T-helper 1 cell treated with Interleukin-12 subunit alpha and Interleukin-12 subunit beta and Interleukin-4 antibody, amounts not matched to agents 30 μg/mL and 1 μg/mL, for 36 hours (primary cell): ENCODE results near the gene CACNG5.
"Not testable (repeated sequence)": the region's sequence is repeated elsewhere in the genome, so short reads cannot be mapped to it uniquely, and the experiment has no call there.

Experiments used
- H3K27ac Mint-ChIP-seq: one replicate; pipeline ENCODE4 v1.8.0; 2021; ENCODE audit warnings: mild to moderate bottlenecking, mixed read lengths
- H3K27me3 Mint-ChIP-seq: one replicate; pipeline ENCODE4 v1.8.0; 2021; ENCODE audit warnings: low read depth, mixed read lengths
- H3K36me3 Mint-ChIP-seq: one replicate; pipeline ENCODE4 v1.8.0; 2021; ENCODE audit warnings: low read depth, mixed read lengths
- H3K4me1 Mint-ChIP-seq: one replicate; pipeline ENCODE4 v1.8.0; 2021; ENCODE audit warnings: low read depth, mixed read lengths
- H3K4me3 Mint-ChIP-seq: one replicate; pipeline ENCODE4 v1.8.0; 2021; ENCODE audit warnings: mild to moderate bottlenecking, moderate library complexity, mixed read lengths
- H3K9me3 Mint-ChIP-seq: one replicate; pipeline ENCODE4 v1.8.0; 2021; ENCODE audit warnings: mixed read lengths

CACNG5 gene

GRCh38 chr17:66893382-66893781, 58.5 kb downstream of the CACNG5 start:
- H3K27ac Mint-ChIP-seq = no peak overlapping the region
- H3K9me3 Mint-ChIP-seq = no peaks in the 10 kb centered on the region
- no peaks in the 10 kb centered on the region for H3K36me3 Mint-ChIP-seq
- no peaks in the 10 kb centered on the region for H3K4me1 Mint-ChIP-seq
- no peaks in the 10 kb centered on the region for H3K27me3 Mint-ChIP-seq
- H3K4me3 Mint-ChIP-seq = no peak overlapping the region

GRCh38 chr17:66893863-66894262, 58.9 kb downstream of the CACNG5 start:
- Mint-ChIP-seq H3K9me3 (no peaks in the 10 kb centered on the region), H3K4me1 (no peaks in the 10 kb centered on the region), H3K4me3 (no peak overlapping the region), H3K27me3 (no peaks in the 10 kb centered on the region), H3K27ac (no peak overlapping the region), H3K36me3 (no peaks in the 10 kb centered on the region)

GRCh38 chr17:66897141-66897540, 62.2 kb downstream of the CACNG5 start:
- Mint-ChIP-seq H3K9me3 (no peaks in the 10 kb centered on the region), H3K4me3 (no peak overlapping the region), H3K4me1 (no peaks in the 10 kb centered on the region), H3K27ac (no peak overlapping the region), H3K27me3 (peaks cover 1% of the 10 kb centered on the region), H3K36me3 (no peaks in the 10 kb centered on the region)

GRCh38 chr17:66898536-66898935, 63.6 kb downstream of the CACNG5 start:
- H3K9me3 Mint-ChIP-seq = no peaks in the 10 kb centered on the region
- peaks cover 5% of the 10 kb centered on the region for H3K27me3 Mint-ChIP-seq
- H3K4me1 Mint-ChIP-seq = no peaks in the 10 kb centered on the region
- H3K27ac Mint-ChIP-seq = no peak overlapping the region
- no peaks in the 10 kb centered on the region for H3K36me3 Mint-ChIP-seq
- no peak overlapping the region for H3K4me3 Mint-ChIP-seq

- Mint-ChIP-seq H3K27me3 (peaks cover 5% of the 10 kb centered on the region), H3K4me1 (no peaks in the 10 kb centered on the region), H3K27ac (no peak overlapping the region), H3K4me3 (no peak overlapping the region), H3K9me3 (no peaks in the 10 kb centered on the region), H3K36me3 (no peaks in the 10 kb centered on the region)
Observed at GRCh38 chr17:66900126-66901010, 65.5 kb downstream of the CACNG5 start.

DNA sequence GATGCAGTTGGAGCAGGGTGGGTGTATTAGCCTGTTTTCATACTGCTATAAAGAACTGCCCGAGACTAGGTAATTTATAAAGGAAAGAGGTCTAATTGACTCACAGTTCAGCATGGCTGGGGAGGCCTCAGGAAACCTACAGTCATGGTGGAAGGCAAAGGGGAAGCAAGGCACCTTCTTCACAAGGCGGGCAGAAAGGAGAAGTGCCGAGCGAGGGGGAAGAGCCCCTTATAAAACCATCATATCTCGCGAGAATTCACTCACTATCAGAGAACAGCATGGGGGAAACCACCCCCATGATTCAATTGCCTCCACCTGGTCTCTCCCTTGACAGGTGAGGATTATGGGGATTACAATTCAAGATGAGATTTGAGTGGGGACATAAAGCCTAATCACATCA, 68.4 kb downstream of the CACNG5 start:
- H3K9me3 Mint-ChIP-seq, H3K27ac Mint-ChIP-seq, H3K4me1 Mint-ChIP-seq, H3K4me3 Mint-ChIP-seq, H3K36me3 Mint-ChIP-seq: not testable (repeated sequence)
- peaks cover 11% of the 10 kb centered on the region for H3K27me3 Mint-ChIP-seq

DNA sequence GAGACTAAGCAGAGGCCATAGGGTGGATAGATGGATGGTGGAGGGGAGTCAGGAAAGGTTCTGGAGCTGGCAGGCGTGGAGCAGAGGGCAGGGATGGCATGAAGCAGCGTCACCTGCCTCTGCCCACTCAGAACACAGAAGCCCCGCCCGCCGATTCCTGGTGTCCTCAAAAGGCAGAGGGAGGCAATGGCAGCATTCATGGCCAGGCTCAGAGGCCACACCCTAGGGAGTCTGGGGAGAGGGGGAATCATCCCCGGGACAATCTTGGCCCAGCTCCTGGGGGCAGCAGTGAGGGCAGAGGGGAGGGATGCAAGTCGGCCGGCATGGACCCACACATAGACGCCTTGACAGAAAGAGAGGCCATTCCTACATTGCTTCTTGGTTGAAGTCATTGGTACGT, 68.9 kb downstream of the CACNG5 start:
- no peak overlapping the region for H3K27ac Mint-ChIP-seq
- H3K9me3 Mint-ChIP-seq = no peaks in the 10 kb centered on the region
- H3K27me3 Mint-ChIP-seq = peaks cover 11% of the 10 kb centered on the region
- H3K36me3 Mint-ChIP-seq = no peaks in the 10 kb centered on the region
- no peak overlapping the region for H3K4me3 Mint-ChIP-seq
- H3K4me1 Mint-ChIP-seq = peaks cover 5% of the 10 kb centered on the region

DNA sequence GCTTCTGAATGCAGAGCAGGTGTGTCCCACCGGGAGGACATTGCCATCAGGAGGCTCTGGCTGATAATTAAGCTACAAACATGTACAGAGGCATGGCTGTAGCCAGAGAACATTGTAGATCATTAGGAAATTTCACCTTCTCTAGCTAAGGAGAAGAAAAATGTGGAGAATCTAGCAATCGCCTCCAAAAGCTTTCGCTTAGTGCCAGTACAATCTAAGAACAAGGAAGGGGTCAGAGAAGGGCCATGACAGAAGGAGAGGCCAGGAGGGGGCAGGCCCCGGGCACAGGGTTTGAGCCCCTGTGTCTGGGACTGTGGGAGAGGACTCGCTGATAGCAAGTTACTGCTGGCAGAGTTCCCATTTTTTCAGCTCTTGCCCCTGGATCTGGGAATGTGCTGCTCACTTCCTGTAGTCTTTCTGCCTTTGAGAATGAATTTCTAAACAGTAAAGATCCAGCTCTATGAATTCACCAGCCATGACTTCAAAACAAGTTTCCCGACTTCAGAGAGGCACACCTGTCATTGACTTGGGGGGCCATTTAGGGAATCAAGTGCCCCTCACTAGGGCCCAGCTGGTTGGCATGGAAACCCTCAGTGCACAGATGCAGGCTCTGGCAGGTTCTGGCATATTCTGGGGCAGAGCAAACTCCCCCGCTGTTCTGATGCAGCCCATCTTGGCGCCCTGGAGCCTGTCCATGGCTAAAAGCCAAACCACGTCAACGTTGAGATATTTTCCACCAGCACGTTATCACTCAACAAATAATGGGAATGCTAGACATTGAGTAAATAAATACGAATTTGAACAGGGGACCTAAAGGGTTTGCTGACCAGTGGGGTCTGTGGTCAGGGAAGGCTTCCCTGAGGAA, 70.1 kb downstream of the CACNG5 start:
- Mint-ChIP-seq H3K4me1 (peaks cover 5% of the 10 kb centered on the region), H3K36me3 (no peaks in the 10 kb centered on the region), H3K27me3 (peaks cover 11% of the 10 kb centered on the region), H3K4me3 (no peak overlapping the region), H3K9me3 (no peaks in the 10 kb centered on the region), H3K27ac (no peak overlapping the region)

- Mint-ChIP-seq H3K36me3 (no peaks in the 10 kb centered on the region), H3K4me3 (no peak overlapping the region), H3K4me1 (peaks cover 5% of the 10 kb centered on the region), H3K9me3 (no peaks in the 10 kb centered on the region), H3K27me3 (peaks cover 11% of the 10 kb centered on the region), H3K27ac (no peak overlapping the region)
Observed at GRCh38 chr17:66906321-66907278, 71.7 kb downstream of the CACNG5 start.

GRCh38 chr17:66909804-66910373, 75.0 kb downstream of the CACNG5 start:
- Mint-ChIP-seq H3K36me3 (no peaks in the 10 kb centered on the region), H3K9me3 (no peaks in the 10 kb centered on the region), H3K27ac (no peak overlapping the region), H3K27me3 (peaks cover 9% of the 10 kb centered on the region), H3K4me3 (no peak overlapping the region), H3K4me1 (peaks cover 5% of the 10 kb centered on the region)

- H3K4me1 Mint-ChIP-seq = peaks cover 5% of the 10 kb centered on the region
- H3K9me3 Mint-ChIP-seq = no peaks in the 10 kb centered on the region
- H3K4me3 Mint-ChIP-seq = no peak overlapping the region
- H3K27me3 Mint-ChIP-seq = peaks cover 10% of the 10 kb centered on the region
- H3K27ac Mint-ChIP-seq = no peak overlapping the region
- no peaks in the 10 kb centered on the region for H3K36me3 Mint-ChIP-seq
Observed at GRCh38 chr17:66910651-66911285, 75.9 kb downstream of the CACNG5 start.

- no peak overlapping the region for H3K27ac Mint-ChIP-seq
- no peaks in the 10 kb centered on the region for H3K36me3 Mint-ChIP-seq
- H3K27me3 Mint-ChIP-seq = peaks cover 11% of the 10 kb centered on the region
- no peaks in the 10 kb centered on the region for H3K4me1 Mint-ChIP-seq
- H3K4me3 Mint-ChIP-seq = no peak overlapping the region
- no peaks in the 10 kb centered on the region for H3K9me3 Mint-ChIP-seq
Observed at GRCh38 chr17:66915204-66915611, 80.3 kb downstream of the CACNG5 start.

- Mint-ChIP-seq H3K4me1 (no peaks in the 10 kb centered on the region), H3K27ac (no peak overlapping the region), H3K27me3 (peaks cover 17% of the 10 kb centered on the region), H3K36me3 (no peaks in the 10 kb centered on the region), H3K4me3 (no peak overlapping the region), H3K9me3 (no peaks in the 10 kb centered on the region)
Observed at GRCh38 chr17:66915792-66916191, 80.9 kb downstream of the CACNG5 start.
